H9 (cell line): Measurements from ENCODE around the gene PTTG1. TPM values are rescaled to one million over a fixed set of nuclear protein-coding genes. Genes with fewer than 3 reads are reported as not detected.

Experiments used
- DNase-seq: peaks from one replicate; pipeline ENCODE4 v3.0.0-alpha.2; 2017
- H2AFZ ChIP-seq: one replicate; pipeline ENCODE4 v1.6.1; 2013; ENCODE audit warnings: mild to moderate bottlenecking, low read length, control low read depth, moderate library complexity
- H2AK5ac ChIP-seq: 2 replicates; pipeline ENCODE4 v1.6.1; 2013; ENCODE audit warnings: low read length, control low read depth, mixed read lengths; ENCODE audit not compliant: insufficient read length
- H2BK120ac ChIP-seq: one replicate; pipeline ENCODE4 v1.6.1; 2013; ENCODE audit warnings: low read depth, mild to moderate bottlenecking, low read length, control low read depth, inconsistent platforms; ENCODE audit not compliant: poor library complexity, severe bottlenecking
- H2BK12ac ChIP-seq: 2 replicates; pipeline ENCODE4 v1.6.1; 2013; ENCODE audit warnings: low read length, control low read depth, mixed read lengths, low read depth; ENCODE audit not compliant: insufficient read length
- H2BK15ac ChIP-seq: 2 replicates; pipeline ENCODE4 v1.6.1; 2013; ENCODE audit warnings: low read depth, low read length, control low read depth
- H2BK20ac ChIP-seq: one replicate; pipeline ENCODE4 v1.6.1; 2013; ENCODE audit warnings: low read depth, mild to moderate bottlenecking, low read length, control low read depth, inconsistent platforms; ENCODE audit not compliant: poor library complexity, severe bottlenecking
- H2BK5ac ChIP-seq: 2 replicates; pipeline ENCODE4 v1.6.1; 2013; ENCODE audit warnings: low read length, control low read depth, mixed read lengths; ENCODE audit not compliant: insufficient read length
- H3K14ac ChIP-seq: 2 replicates; pipeline ENCODE4 v1.6.1; 2013; ENCODE audit warnings: low read length, control low read depth; ENCODE audit not compliant: insufficient read depth
- H3K18ac ChIP-seq: 2 replicates; pipeline ENCODE4 v1.6.1; 2013; ENCODE audit warnings: low read depth, mild to moderate bottlenecking, mixed read lengths, low read length, control low read depth; ENCODE audit not compliant: insufficient read length
- H3K23ac ChIP-seq: 2 replicates; pipeline ENCODE4 v1.6.1; 2013; ENCODE audit warnings: low read length, control low read depth, mixed read lengths, low read depth; ENCODE audit not compliant: insufficient read length
- H3K23me2 ChIP-seq: 2 replicates; pipeline ENCODE4 v1.6.1; 2013; ENCODE audit warnings: low read depth, mild to moderate bottlenecking, mixed read lengths, low read length, control low read depth; ENCODE audit not compliant: insufficient read length, poor library complexity, severe bottlenecking
- H3K27ac ChIP-seq: 2 replicates; pipeline ENCODE4 v1.5.1; 2013; ENCODE audit warnings: low read length, control low read depth, mixed read lengths, low read depth; ENCODE audit not compliant: insufficient read length
- H3K27me3 ChIP-seq: 2 replicates; pipeline ENCODE4 v1.6.1; 2013; ENCODE audit warnings: low read length, control low read depth, inconsistent platforms; ENCODE audit not compliant: insufficient read depth
- H3K4ac ChIP-seq: 2 replicates; pipeline ENCODE4 v1.6.1; 2013; ENCODE audit warnings: low read depth, mild to moderate bottlenecking, control low read depth, inconsistent platforms, low read length, moderate library complexity
- H3K4me1 ChIP-seq: 2 replicates; pipeline ENCODE4 v1.6.1; 2013; ENCODE audit warnings: low read length, control low read depth, inconsistent platforms; ENCODE audit not compliant: insufficient read depth
- H3K4me2 ChIP-seq: 2 replicates; pipeline ENCODE4 v1.6.1; 2013; ENCODE audit warnings: low read length, control low read depth, mixed read lengths; ENCODE audit not compliant: insufficient read length, insufficient read depth
- H3K56ac ChIP-seq: 2 replicates; pipeline ENCODE4 v1.6.1; 2013; ENCODE audit warnings: low read depth, mild to moderate bottlenecking, mixed read lengths, low read length, control low read depth; ENCODE audit not compliant: insufficient read length
- H3K79me1 ChIP-seq: 2 replicates; pipeline ENCODE4 v1.6.1; 2013; ENCODE audit warnings: low read depth, mild to moderate bottlenecking, moderate library complexity, low read length, control low read depth, inconsistent platforms; ENCODE audit not compliant: insufficient read depth, poor library complexity, severe bottlenecking
- H3K79me2 ChIP-seq: 2 replicates; pipeline ENCODE4 v1.6.1; 2013; ENCODE audit warnings: low read length, control low read depth, inconsistent platforms; ENCODE audit not compliant: insufficient read depth
- H3K9ac ChIP-seq: 2 replicates; pipeline ENCODE4 v1.6.1; 2013; ENCODE audit warnings: low read length, control low read depth, mixed read lengths; ENCODE audit not compliant: insufficient read length; ENCODE audit errors: extremely low read depth
- H3K9me3 ChIP-seq: one replicate; pipeline ENCODE4 v1.6.1; 2013; ENCODE audit warnings: low read depth, low read length, inconsistent platforms; ENCODE audit not compliant: control insufficient read depth
- H3T11ph ChIP-seq: one replicate; pipeline ENCODE4 v1.6.1; 2013; ENCODE audit warnings: mild to moderate bottlenecking, low read length, control low read depth, inconsistent platforms
- H4K20me1 ChIP-seq: one replicate; pipeline ENCODE4 v1.6.1; 2013; ENCODE audit not compliant: control insufficient read depth, insufficient read length, insufficient read depth
- H4K5ac ChIP-seq: 2 replicates; pipeline ENCODE4 v1.6.1; 2013; ENCODE audit warnings: low read depth, mild to moderate bottlenecking, mixed read lengths, low read length, control low read depth; ENCODE audit not compliant: insufficient read length
- H4K8ac ChIP-seq: replicated peaks from 2 replicates; pipeline ENCODE4 v1.6.1; 2013; ENCODE audit warnings: low read length, control low read depth, mixed read lengths, low read depth; ENCODE audit not compliant: insufficient read length
- H4K91ac ChIP-seq: 2 replicates; pipeline ENCODE4 v1.6.1; 2013; ENCODE audit warnings: low read depth, mild to moderate bottlenecking, moderate library complexity, mixed read lengths, low read length, control low read depth; ENCODE audit not compliant: insufficient read length
- H3K27ac Mint-ChIP-seq, 3 experiments: 2 replicates in 2 of 3; 3 replicates in 1 of 3; pipeline ENCODE4 v1.8.0; 2020 to 2021; ENCODE audit warnings: mixed read lengths in 3 of 3, mild to moderate bottlenecking in 1 of 3, moderate library complexity in 1 of 3
- H3K27me3 Mint-ChIP-seq: 2 replicates; pipeline ENCODE4 v1.8.0; 2021; ENCODE audit warnings: low read depth, mild to moderate bottlenecking, moderate library complexity, mixed read lengths
- H3K36me3 Mint-ChIP-seq, 3 experiments: 2 replicates in 2 of 3; 3 replicates in 1 of 3; pipeline ENCODE4 v1.8.0; 2020 to 2021; ENCODE audit warnings: low read depth in 3 of 3, mixed read lengths in 3 of 3; ENCODE audit not compliant: insufficient read depth in 1 of 3
- H3K4me1 Mint-ChIP-seq, 2 experiments: 2 replicates each; pipeline ENCODE4 v1.8.0; 2020; ENCODE audit warnings: mixed read lengths in 2 of 2
- H3K4me3 Mint-ChIP-seq, 2 experiments: 2 replicates in 1 of 2; 3 replicates in 1 of 2; pipeline ENCODE4 v1.8.0; 2020 to 2021; ENCODE audit warnings: mild to moderate bottlenecking in 2 of 2, mixed read lengths in 2 of 2, moderate library complexity in 1 of 2
- H3K9me3 Mint-ChIP-seq, 2 experiments: 2 replicates in 1 of 2; 3 replicates in 1 of 2; pipeline ENCODE4 v1.8.0; 2020; ENCODE audit warnings: mild to moderate bottlenecking in 2 of 2, mixed read lengths in 2 of 2, moderate library complexity in 1 of 2
- CTCF ChIP-seq: fragments of 200-600 bp; sonication (generic); conservative IDR thresholded peaks from 3 replicates; pipeline ENCODE4 v1.8.0; 2021; ENCODE audit warnings: antibody characterized with exemption, mild to moderate bottlenecking
- WGBS: extraction: QIAGEN DNeasy Blood & Tissue Kit; methylation state at CpG from one replicate; pipeline ENCODE4 v1.1.7; 2013; ENCODE audit warnings: missing lambda C conversion rate, low lambda C conversion rate, mixed read lengths; ENCODE audit not compliant: insufficient read length; ENCODE audit errors: extremely low coverage; 5-methylcytosine and 5-hydroxymethylcytosine counted together
- total RNA-seq: library from RNA; stranded (reverse); gene quantifications from 2 replicates; pipeline ENCODE4 v1.2.1, GENCODE V29; 2021

Gene PTTG1
- total RNA-seq, 1 experiment from 2014 or later: 279 TPM

GRCh38 chr5:160397492-160397891, 24.2 kb upstream of the PTTG1 start:
- Histone ChIP-seq H3K27ac (no peak overlapping the region), H3K9ac (no peak overlapping the region), H2BK5ac (no peak overlapping the region), H3K18ac (no peak overlapping the region), H2AK5ac (no peak overlapping the region), H4K8ac (no peak overlapping the region), H3K23ac (no peak overlapping the region), H3K23me2 (peaks cover 4% of the 10 kb centered on the region), H2BK12ac (no peak overlapping the region), H4K20me1 (no peaks in the 10 kb centered on the region), H3K27me3 (no peaks in the 10 kb centered on the region), H3K4me1 (no peaks in the 10 kb centered on the region), H4K5ac (no peak overlapping the region), H2BK15ac (no peak overlapping the region), H3K9me3 (no peaks in the 10 kb centered on the region), H3T11ph (no peak overlapping the region), H3K79me2 (no peaks in the 10 kb centered on the region), H2BK20ac (no peak overlapping the region), H3K79me1 (no peaks in the 10 kb centered on the region), H3K4ac (no peak overlapping the region), H4K91ac (no peak overlapping the region), H3K4me2 (no peak overlapping the region), H2BK120ac (no peak overlapping the region), H3K56ac (no peak overlapping the region), H3K14ac (no peak overlapping the region), H2AFZ (no peak overlapping the region)
- no peak for TF ChIP-seq CTCF
- Mint-ChIP-seq H3K27me3 (no peaks in the 10 kb centered on the region), H3K4me1 (peaks cover 17 to 21% of the 10 kb centered on the region in 2 experiments), H3K27ac (peak overlapping the region in 1 of 3 experiments; percentile 80; a peak in 3 of 7 replicates), H3K9me3 (no peaks in the 10 kb centered on the region), H3K36me3 (peaks cover 0 to 2% (median under 1%) of the 10 kb centered on the region in 3 experiments; a peak in 3 of 7 replicates), H3K4me3 (no peak overlapping the region)
- no CpG with 5 or more reads among the region's 1 CpG for WGBS
- no peak for DNase-seq
